HG02588 (cell line): ENCODE data around the gene JCAD.

Source experiments
- ATAC-seq: cut with Tn5 transposase; IDR thresholded peaks from one replicate; pipeline ENCODE4 v1.9.1; 2021; ENCODE audit warnings: mild to moderate bottlenecking, moderate library complexity; ENCODE audit not compliant: unreplicated experiment

Gene JCAD

GRCh38 chr10:30046476-30046875, 12.9 kb downstream of the JCAD start:
- ATAC-seq = no peak

- no peak for ATAC-seq
Measured at GRCh38 chr10:30045961-30046360, 13.4 kb downstream of the JCAD start.

GRCh38 chr10:30043476-30044270, 15.7 kb downstream of the JCAD start:
- ATAC-seq = no peak

- ATAC-seq = no peak
Measured at GRCh38 chr10:30042820-30043219, 16.6 kb downstream of the JCAD start.

- ATAC-seq = no peak
Measured at GRCh38 chr10:30041196-30042105, 17.9 kb downstream of the JCAD start.

GRCh38 chr10:30040597-30040996, 18.8 kb downstream of the JCAD start:
- ATAC-seq = no peak

- ATAC-seq = no peak
Measured at GRCh38 chr10:30039988-30040387, 19.4 kb downstream of the JCAD start.

- no peak for ATAC-seq
Measured at GRCh38 chr10:30039567-30039966, 19.8 kb downstream of the JCAD start.

- ATAC-seq = no peak
Measured at GRCh38 chr10:30038781-30039536, 20.4 kb downstream of the JCAD start.

GRCh38 chr10:30037620-30038336, 21.6 kb downstream of the JCAD start:
- ATAC-seq = no peak

- no peak for ATAC-seq
Measured at GRCh38 chr10:30036811-30037210, 22.6 kb downstream of the JCAD start.

- no peak for ATAC-seq
Measured at GRCh38 chr10:30036341-30036740, 23.0 kb downstream of the JCAD start.

- peak; percentile 60 for ATAC-seq
Measured at GRCh38 chr10:30034433-30035137, 24.8 kb downstream of the JCAD start.

- ATAC-seq = no peak
Measured at GRCh38 chr10:30032125-30032524, 27.3 kb downstream of the JCAD start.

- ATAC-seq = no peak
Measured at GRCh38 chr10:30029872-30030256, 29.5 kb downstream of the JCAD start.

- no peak for ATAC-seq
Measured at GRCh38 chr10:30029164-30029871, 30.1 kb downstream of the JCAD start.

GRCh38 chr10:30028738-30029030, 30.7 kb downstream of the JCAD start:
- ATAC-seq = no peak

- ATAC-seq = no peak
Measured at GRCh38 chr10:30028006-30028737, 31.2 kb downstream of the JCAD start.
